Stimulated activated CD8-positive, alpha-beta memory T cell treated with anti-CD3 and anti-CD28 coated beads, Interleukin-4, amount 100 ng/mL, for 1 hour (primary cell): Measurements from ENCODE around the gene MOB3B.
"Not testable (repeated sequence)": the region's sequence is repeated elsewhere in the genome, so short reads cannot be mapped to it uniquely, and the experiment has no call there.

Source experiments
- DNase-seq, 2 donors: peaks; one replicate each; pipeline ENCODE4 v3.0.0-alpha.2; 2020; ENCODE audit warnings: low read depth in 2 of 2, low spot score in 1 of 2

Gene MOB3B

GRCh38 chr9:27519466-27520465 is 9.8 kb downstream of the MOB3B start:
- no peak for DNase-seq

GRCh38 chr9:27518809-27519208 is 10.8 kb downstream of the MOB3B start:
- no peak for DNase-seq

- DNase-seq = no peak
These were observed 11.6 kb downstream of the MOB3B start for GRCh38 chr9:27518006-27518405.

- no peak for DNase-seq
These were observed 15.1 kb downstream of the MOB3B start for GRCh38 chr9:27514551-27514950.

- no peak for DNase-seq
These were observed 17.8 kb downstream of the MOB3B start for GRCh38 chr9:27511771-27512170.

GRCh38 chr9:27510780-27511179 is 18.8 kb downstream of the MOB3B start:
- DNase-seq = no peak

GRCh38 chr9:27506981-27507380 is 22.6 kb downstream of the MOB3B start:
- DNase-seq = no peak

- no peak for DNase-seq
These were observed 23.9 kb downstream of the MOB3B start for GRCh38 chr9:27505744-27506161.

GRCh38 chr9:27504259-27504658 is 25.4 kb downstream of the MOB3B start:
- no peak for DNase-seq

- no peak for DNase-seq
These were observed 26.0 kb downstream of the MOB3B start for GRCh38 chr9:27503623-27504022.

- not testable (repeated sequence) for DNase-seq
These were observed 28.7 kb downstream of the MOB3B start for GRCh38 chr9:27500902-27501301.

GRCh38 chr9:27499451-27499850 is 30.2 kb downstream of the MOB3B start:
- no peak for DNase-seq

GRCh38 chr9:27497883-27498417 is 31.7 kb downstream of the MOB3B start:
- DNase-seq = no peak

GRCh38 chr9:27496135-27496504 is 33.5 kb downstream of the MOB3B start:
- DNase-seq = no peak

GRCh38 chr9:27495480-27496134 is 34.0 kb downstream of the MOB3B start:
- DNase-seq = no peak

- DNase-seq = no peak
These were observed 38.5 kb downstream of the MOB3B start for GRCh38 chr9:27491154-27491553.

- DNase-seq = no peak
These were observed 40.3 kb downstream of the MOB3B start for GRCh38 chr9:27489087-27489876.

GRCh38 chr9:27487927-27488326 is 41.7 kb downstream of the MOB3B start:
- no peak for DNase-seq

GRCh38 chr9:27487128-27487640 is 42.4 kb downstream of the MOB3B start:
- no peak for DNase-seq

GRCh38 chr9:27485158-27485557 is 44.5 kb downstream of the MOB3B start:
- DNase-seq = no peak

- no peak for DNase-seq
These were observed 46.0 kb downstream of the MOB3B start for GRCh38 chr9:27483576-27483975.
